MV-4-11 (cell line): ENCODE data around the gene DUSP8.
"Not testable (repeated sequence)": the region's sequence is repeated elsewhere in the genome, so short reads cannot be mapped to it uniquely, and the experiment has no call there.

Source experiments
- DNase-seq: peaks from one replicate; lab custom pipeline; 2025; lab: John Stamatoyannopoulos, UW

Gene DUSP8

GRCh38 chr11:1586699-1587098 lies 14.6 kb upstream of the DUSP8 start:
- no peak for DNase-seq

GRCh38 chr11:1584661-1585370 lies 12.7 kb upstream of the DUSP8 start, which contains the start of gene KRTAP5-1:
KRTAP5-1 (minus strand) TSS chr11:1585283; CDS start chr11:1585249, 34 bp downstream.
- not testable (repeated sequence) for DNase-seq

DNA sequence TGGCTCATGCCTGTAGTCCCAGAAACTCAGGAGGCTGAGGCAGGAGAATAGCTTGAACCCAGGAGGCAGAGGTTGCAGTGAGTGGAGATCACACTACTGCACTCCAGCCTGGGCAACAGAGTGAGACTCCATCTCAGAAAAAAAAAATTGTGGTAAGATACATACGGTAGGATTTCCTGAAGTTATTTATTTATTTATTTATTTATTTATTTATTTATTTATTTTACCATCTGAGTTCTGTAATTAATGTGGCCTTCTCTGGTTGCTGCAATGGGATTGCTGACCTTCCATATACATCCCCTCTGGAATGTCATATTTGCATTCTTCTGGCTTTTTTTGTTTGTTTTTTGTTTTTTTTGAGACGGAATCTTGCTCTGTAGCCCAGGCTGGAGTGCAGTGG lies 10.8 kb upstream of the DUSP8 start:
- not testable (repeated sequence) for DNase-seq

- no peak for DNase-seq
These were observed 9.9 kb upstream of the DUSP8 start for GRCh38 chr11:1581976-1582375.

- DNase-seq: no peak
These were observed 4.8 kb upstream of the DUSP8 start for GRCh38 chr11:1576825-1577224.

- DNase-seq: not testable (repeated sequence)
These were observed 3.7 kb upstream of the DUSP8 start for GRCh38 chr11:1575756-1576155.

DNA sequence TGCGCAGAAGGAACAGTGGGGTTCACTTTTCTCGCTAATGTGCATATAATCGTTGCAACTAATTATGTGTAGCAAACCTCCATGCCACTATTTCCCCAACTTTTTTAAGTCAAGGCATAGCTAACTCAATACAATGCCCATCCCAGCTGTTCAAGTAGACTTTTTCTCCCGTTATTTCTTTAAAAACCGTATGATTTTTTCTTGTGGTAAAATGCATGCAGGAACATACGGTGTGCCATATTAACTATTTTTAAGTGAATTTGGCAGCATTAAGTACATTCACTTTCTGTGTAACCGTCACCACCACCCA lies 2.8 kb upstream of the DUSP8 start:
- no peak for DNase-seq

- DNase-seq: peak; percentile 22
These were observed 2.3 kb upstream of the DUSP8 start for GRCh38 chr11:1574238-1574932.

GRCh38 chr11:1573903-1574237 lies 1.8 kb upstream of the DUSP8 start:
- no peak for DNase-seq

- no peak for DNase-seq
These were observed 1.2 kb upstream of the DUSP8 start for GRCh38 chr11:1573077-1573902.

DNA sequence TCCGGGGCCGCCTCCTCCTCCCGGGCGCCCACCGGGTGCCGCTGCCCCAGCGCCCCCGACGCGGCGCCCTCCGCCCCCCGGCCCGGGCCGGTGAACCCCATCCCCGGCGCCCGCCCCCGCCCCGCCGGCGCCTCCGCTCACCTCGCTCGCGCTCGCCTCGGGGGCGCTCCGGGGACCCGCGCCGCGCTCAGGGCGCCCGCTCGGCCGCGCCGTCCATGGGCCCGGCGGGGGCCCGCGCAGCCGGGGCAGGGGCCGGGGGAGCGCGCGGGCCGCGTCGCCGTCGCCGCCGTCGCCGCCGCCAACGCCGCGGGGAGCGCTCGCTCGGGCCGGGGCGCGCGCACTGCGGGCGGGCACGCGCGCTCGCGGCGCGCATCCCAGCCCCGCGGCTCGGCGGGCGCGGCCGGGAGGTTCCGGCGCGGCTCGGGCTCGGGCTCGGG lies 293 bp downstream of the DUSP8 start:
- DNase-seq: no peak

GRCh38 chr11:1570896-1571759 lies 943 bp downstream of the DUSP8 start:
- DNase-seq: no peak

DNA sequence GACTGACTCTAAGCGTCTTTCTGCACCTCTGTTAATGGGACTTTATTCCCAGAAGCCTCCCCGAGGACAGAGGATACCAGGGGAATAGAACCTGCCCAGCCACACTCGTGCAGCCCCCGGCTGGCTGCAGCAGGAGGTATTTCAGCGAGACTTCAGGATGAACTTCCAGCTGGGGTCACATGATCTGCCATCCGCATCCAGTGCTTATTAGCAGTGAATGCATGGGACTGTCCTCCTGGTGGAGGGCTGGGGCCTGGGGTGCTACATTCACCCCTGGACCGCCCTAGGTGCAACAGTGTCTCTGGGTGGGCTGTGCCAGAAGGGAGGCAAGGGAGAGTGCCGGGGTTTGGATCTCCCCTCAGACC lies 1.6 kb downstream of the DUSP8 start:
- no peak for DNase-seq

- DNase-seq: no peak
These were observed 2.0 kb downstream of the DUSP8 start for GRCh38 chr11:1570001-1570453.

- DNase-seq: no peak
These were observed 2.8 kb downstream of the DUSP8 start for GRCh38 chr11:1569251-1569780.

- DNase-seq: no peak
These were observed 3.6 kb downstream of the DUSP8 start for GRCh38 chr11:1568441-1568911.

DNA sequence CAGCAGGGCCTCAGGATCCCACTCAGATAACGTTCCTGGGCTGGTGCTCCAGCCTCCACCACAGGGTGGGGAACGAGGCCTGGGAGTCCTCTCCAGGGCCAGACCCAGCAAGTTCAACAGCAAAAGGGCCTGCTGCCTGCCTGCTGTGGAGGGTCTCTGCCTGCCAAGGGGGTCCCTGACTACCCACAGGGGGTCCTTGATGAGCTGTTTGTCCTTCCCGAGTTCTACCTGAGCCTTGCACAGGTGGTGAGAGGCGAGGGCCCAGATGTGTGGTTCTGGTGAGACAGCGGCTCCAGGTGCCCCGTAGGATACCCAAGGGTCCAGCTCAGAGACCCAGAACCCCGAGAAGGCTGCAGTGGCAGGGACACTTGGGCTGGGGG lies 4.4 kb downstream of the DUSP8 start:
- no peak for DNase-seq

DNA sequence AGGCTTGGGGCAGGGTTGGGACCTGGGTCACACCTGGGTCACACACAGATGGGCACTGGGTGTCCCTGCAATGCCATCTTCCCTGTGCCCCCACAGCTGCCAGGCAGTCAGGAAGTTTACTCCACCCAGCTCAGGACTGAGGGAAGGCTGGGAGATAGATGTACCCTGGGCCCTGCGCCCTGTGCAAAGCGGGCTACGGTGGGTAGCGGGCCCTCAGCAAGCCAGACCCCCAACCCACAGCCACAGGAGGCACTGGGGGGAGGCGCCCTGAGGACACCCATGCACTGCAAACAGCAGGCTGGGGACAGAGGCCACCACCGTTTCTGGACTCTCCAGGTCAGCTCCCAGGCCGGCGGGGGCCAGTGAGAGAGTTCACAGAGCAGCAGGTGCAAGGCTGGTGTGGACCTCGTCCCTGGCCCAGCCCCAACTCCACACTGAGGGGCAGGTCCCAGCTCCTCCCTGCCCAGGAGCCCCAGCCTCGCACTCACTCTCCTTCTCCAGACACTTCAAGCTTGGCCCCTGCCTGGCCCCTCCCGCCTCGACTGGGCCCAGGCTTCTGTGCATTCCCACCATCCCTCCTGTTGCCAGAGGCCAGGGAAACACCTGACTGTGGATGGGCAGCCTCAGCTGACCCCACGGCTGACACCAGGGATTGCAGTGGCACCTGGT lies 4.9 kb downstream of the DUSP8 start:
- DNase-seq: no peak

DNA sequence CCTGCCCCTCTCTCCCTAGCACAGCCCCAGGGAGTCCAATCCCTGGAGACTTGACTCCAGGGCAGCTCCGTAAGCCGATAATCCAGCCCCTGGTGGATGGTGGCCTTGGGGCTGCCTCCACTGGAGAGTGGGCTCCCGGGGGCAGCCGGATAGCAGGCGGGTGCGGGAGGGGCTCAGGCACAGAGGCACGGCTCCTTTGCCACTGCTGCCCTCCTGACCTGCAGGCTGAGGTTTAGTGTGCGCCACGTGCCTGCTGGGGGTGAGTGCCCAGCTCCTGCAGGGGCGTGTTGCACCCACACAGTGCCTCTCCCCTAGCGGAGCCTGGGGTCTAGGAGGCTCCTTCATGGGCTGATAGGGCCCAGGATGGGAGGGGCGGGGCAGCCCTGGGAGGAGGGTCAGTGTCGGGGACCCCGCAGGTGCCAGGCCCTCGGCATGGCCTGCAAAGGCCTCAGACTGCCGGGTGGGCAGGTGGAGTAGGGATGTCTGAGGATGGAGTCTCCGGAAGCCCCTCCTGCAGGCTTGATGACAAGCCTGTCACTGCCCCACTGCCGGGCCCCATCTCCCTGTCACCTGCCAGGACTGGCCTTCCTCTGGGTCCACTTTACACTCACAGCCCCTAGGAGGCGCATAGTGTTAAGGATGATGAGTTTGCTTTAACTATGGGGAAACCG lies 5.6 kb downstream of the DUSP8 start:
- DNase-seq: no peak

DNA sequence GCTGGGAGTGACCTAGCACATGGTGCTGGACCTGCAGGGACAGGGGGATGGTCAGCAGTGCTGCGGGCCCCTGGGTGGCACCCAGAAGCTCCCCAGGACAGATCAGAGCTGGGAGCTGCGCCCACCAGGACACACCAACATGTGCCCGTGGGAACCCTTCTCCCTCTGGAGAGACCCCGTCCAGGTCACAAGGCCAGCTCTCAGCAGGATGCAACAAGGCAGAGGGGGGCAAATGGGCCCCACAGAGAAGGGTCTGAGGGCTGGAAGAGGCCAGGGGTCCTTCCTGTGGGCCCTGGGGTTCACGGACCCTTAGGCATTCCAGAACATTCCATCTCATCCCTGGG lies 6.2 kb downstream of the DUSP8 start:
- DNase-seq: no peak
